Measurements from ENCODE around the gene TUNAR.

- TF ChIP-seq CTCF (IDR thresholded peaks at IDR 0.05) (no peak), POLR2A (IDR thresholded peaks at IDR 0.05) (no peak)
These were observed 67.1 kb downstream of the TUNAR start for GRCh38 chr14:95943699-95944098.
